H9 (cell line): ENCODE results near the gene CFAP100. TPM values are rescaled to one million over a fixed set of nuclear protein-coding genes. Genes with fewer than 3 reads are reported as not detected.

Experiments used
- DNase-seq: peaks from one replicate; pipeline ENCODE4 v3.0.0-alpha.2; 2017
- H2AFZ ChIP-seq: one replicate; pipeline ENCODE4 v1.6.1; 2013; ENCODE audit warnings: mild to moderate bottlenecking, low read length, control low read depth, moderate library complexity
- H2AK5ac ChIP-seq: 2 replicates; pipeline ENCODE4 v1.6.1; 2013; ENCODE audit warnings: low read length, control low read depth, mixed read lengths; ENCODE audit not compliant: insufficient read length
- H2BK120ac ChIP-seq: one replicate; pipeline ENCODE4 v1.6.1; 2013; ENCODE audit warnings: low read depth, mild to moderate bottlenecking, low read length, control low read depth, inconsistent platforms; ENCODE audit not compliant: poor library complexity, severe bottlenecking
- H2BK12ac ChIP-seq: 2 replicates; pipeline ENCODE4 v1.6.1; 2013; ENCODE audit warnings: low read length, control low read depth, mixed read lengths, low read depth; ENCODE audit not compliant: insufficient read length
- H2BK15ac ChIP-seq: 2 replicates; pipeline ENCODE4 v1.6.1; 2013; ENCODE audit warnings: low read depth, low read length, control low read depth
- H2BK20ac ChIP-seq: one replicate; pipeline ENCODE4 v1.6.1; 2013; ENCODE audit warnings: low read depth, mild to moderate bottlenecking, low read length, control low read depth, inconsistent platforms; ENCODE audit not compliant: poor library complexity, severe bottlenecking
- H2BK5ac ChIP-seq: 2 replicates; pipeline ENCODE4 v1.6.1; 2013; ENCODE audit warnings: low read length, control low read depth, mixed read lengths; ENCODE audit not compliant: insufficient read length
- H3K14ac ChIP-seq: 2 replicates; pipeline ENCODE4 v1.6.1; 2013; ENCODE audit warnings: low read length, control low read depth; ENCODE audit not compliant: insufficient read depth
- H3K18ac ChIP-seq: 2 replicates; pipeline ENCODE4 v1.6.1; 2013; ENCODE audit warnings: low read depth, mild to moderate bottlenecking, mixed read lengths, low read length, control low read depth; ENCODE audit not compliant: insufficient read length
- H3K23ac ChIP-seq: 2 replicates; pipeline ENCODE4 v1.6.1; 2013; ENCODE audit warnings: low read length, control low read depth, mixed read lengths, low read depth; ENCODE audit not compliant: insufficient read length
- H3K23me2 ChIP-seq: 2 replicates; pipeline ENCODE4 v1.6.1; 2013; ENCODE audit warnings: low read depth, mild to moderate bottlenecking, mixed read lengths, low read length, control low read depth; ENCODE audit not compliant: insufficient read length, poor library complexity, severe bottlenecking
- H3K27ac ChIP-seq: 2 replicates; pipeline ENCODE4 v1.5.1; 2013; ENCODE audit warnings: low read length, control low read depth, mixed read lengths, low read depth; ENCODE audit not compliant: insufficient read length
- H3K27me3 ChIP-seq: 2 replicates; pipeline ENCODE4 v1.6.1; 2013; ENCODE audit warnings: low read length, control low read depth, inconsistent platforms; ENCODE audit not compliant: insufficient read depth
- H3K4ac ChIP-seq: 2 replicates; pipeline ENCODE4 v1.6.1; 2013; ENCODE audit warnings: low read depth, mild to moderate bottlenecking, control low read depth, inconsistent platforms, low read length, moderate library complexity
- H3K4me1 ChIP-seq: 2 replicates; pipeline ENCODE4 v1.6.1; 2013; ENCODE audit warnings: low read length, control low read depth, inconsistent platforms; ENCODE audit not compliant: insufficient read depth
- H3K4me2 ChIP-seq: 2 replicates; pipeline ENCODE4 v1.6.1; 2013; ENCODE audit warnings: low read length, control low read depth, mixed read lengths; ENCODE audit not compliant: insufficient read length, insufficient read depth
- H3K56ac ChIP-seq: 2 replicates; pipeline ENCODE4 v1.6.1; 2013; ENCODE audit warnings: low read depth, mild to moderate bottlenecking, mixed read lengths, low read length, control low read depth; ENCODE audit not compliant: insufficient read length
- H3K79me1 ChIP-seq: 2 replicates; pipeline ENCODE4 v1.6.1; 2013; ENCODE audit warnings: low read depth, mild to moderate bottlenecking, moderate library complexity, low read length, control low read depth, inconsistent platforms; ENCODE audit not compliant: insufficient read depth, poor library complexity, severe bottlenecking
- H3K79me2 ChIP-seq: 2 replicates; pipeline ENCODE4 v1.6.1; 2013; ENCODE audit warnings: low read length, control low read depth, inconsistent platforms; ENCODE audit not compliant: insufficient read depth
- H3K9ac ChIP-seq: 2 replicates; pipeline ENCODE4 v1.6.1; 2013; ENCODE audit warnings: low read length, control low read depth, mixed read lengths; ENCODE audit not compliant: insufficient read length; ENCODE audit errors: extremely low read depth
- H3K9me3 ChIP-seq: one replicate; pipeline ENCODE4 v1.6.1; 2013; ENCODE audit warnings: low read depth, low read length, inconsistent platforms; ENCODE audit not compliant: control insufficient read depth
- H3T11ph ChIP-seq: one replicate; pipeline ENCODE4 v1.6.1; 2013; ENCODE audit warnings: mild to moderate bottlenecking, low read length, control low read depth, inconsistent platforms
- H4K20me1 ChIP-seq: one replicate; pipeline ENCODE4 v1.6.1; 2013; ENCODE audit not compliant: control insufficient read depth, insufficient read length, insufficient read depth
- H4K5ac ChIP-seq: 2 replicates; pipeline ENCODE4 v1.6.1; 2013; ENCODE audit warnings: low read depth, mild to moderate bottlenecking, mixed read lengths, low read length, control low read depth; ENCODE audit not compliant: insufficient read length
- H4K8ac ChIP-seq: replicated peaks from 2 replicates; pipeline ENCODE4 v1.6.1; 2013; ENCODE audit warnings: low read length, control low read depth, mixed read lengths, low read depth; ENCODE audit not compliant: insufficient read length
- H4K91ac ChIP-seq: 2 replicates; pipeline ENCODE4 v1.6.1; 2013; ENCODE audit warnings: low read depth, mild to moderate bottlenecking, moderate library complexity, mixed read lengths, low read length, control low read depth; ENCODE audit not compliant: insufficient read length
- H3K27ac Mint-ChIP-seq, 3 experiments: 2 replicates in 2 of 3; 3 replicates in 1 of 3; pipeline ENCODE4 v1.8.0; 2020 to 2021; ENCODE audit warnings: mixed read lengths in 3 of 3, mild to moderate bottlenecking in 1 of 3, moderate library complexity in 1 of 3
- H3K27me3 Mint-ChIP-seq: 2 replicates; pipeline ENCODE4 v1.8.0; 2021; ENCODE audit warnings: low read depth, mild to moderate bottlenecking, moderate library complexity, mixed read lengths
- H3K36me3 Mint-ChIP-seq, 3 experiments: 2 replicates in 2 of 3; 3 replicates in 1 of 3; pipeline ENCODE4 v1.8.0; 2020 to 2021; ENCODE audit warnings: low read depth in 3 of 3, mixed read lengths in 3 of 3; ENCODE audit not compliant: insufficient read depth in 1 of 3
- H3K4me1 Mint-ChIP-seq, 2 experiments: 2 replicates each; pipeline ENCODE4 v1.8.0; 2020; ENCODE audit warnings: mixed read lengths in 2 of 2
- H3K4me3 Mint-ChIP-seq, 2 experiments: 2 replicates in 1 of 2; 3 replicates in 1 of 2; pipeline ENCODE4 v1.8.0; 2020 to 2021; ENCODE audit warnings: mild to moderate bottlenecking in 2 of 2, mixed read lengths in 2 of 2, moderate library complexity in 1 of 2
- H3K9me3 Mint-ChIP-seq, 2 experiments: 2 replicates in 1 of 2; 3 replicates in 1 of 2; pipeline ENCODE4 v1.8.0; 2020; ENCODE audit warnings: mild to moderate bottlenecking in 2 of 2, mixed read lengths in 2 of 2, moderate library complexity in 1 of 2
- WGBS: extraction: QIAGEN DNeasy Blood & Tissue Kit; methylation state at CpG from one replicate; pipeline ENCODE4 v1.1.7; 2013; ENCODE audit warnings: missing lambda C conversion rate, low lambda C conversion rate, mixed read lengths; ENCODE audit not compliant: insufficient read length; ENCODE audit errors: extremely low coverage; 5-methylcytosine and 5-hydroxymethylcytosine counted together
- total RNA-seq: library from RNA; stranded (reverse); gene quantifications from 2 replicates; pipeline ENCODE4 v1.2.1, GENCODE V29; 2021
- TF ChIP-seq, protein P1 (sequence below): fragments of 200-600 bp; sonication (generic); conservative IDR thresholded peaks from 3 replicates; pipeline ENCODE4 v1.8.0; 2021; ENCODE audit warnings: antibody characterized with exemption, mild to moderate bottlenecking

CFAP100 gene
- total RNA-seq, 1 experiment from 2014 or later = 0.44 TPM

DNA sequence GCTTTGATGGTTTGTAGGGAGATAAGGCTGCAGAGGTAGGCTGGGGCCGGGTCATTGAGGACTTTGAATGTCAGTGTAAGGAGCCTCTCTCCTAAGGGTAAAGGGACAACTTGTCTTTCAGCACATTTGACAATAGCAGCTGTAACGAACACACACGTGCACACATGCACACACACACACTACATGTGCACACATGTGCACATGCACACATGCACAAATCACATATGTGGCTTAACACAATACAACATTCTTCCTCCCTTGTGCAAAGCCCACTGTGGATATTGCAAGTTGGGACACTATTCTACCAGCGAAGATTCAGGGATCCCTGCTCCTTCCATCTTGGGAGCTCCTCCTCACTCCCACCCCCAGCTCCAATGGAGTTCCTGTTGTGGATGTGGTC lies 1.1 kb upstream of the CFAP100 start:
- Histone ChIP-seq H3K56ac (no peak overlapping the region), H2BK20ac (no peak overlapping the region), H3K23ac (no peak overlapping the region), H3K27me3 (peaks cover 16% of the 10 kb centered on the region; the same call in 1 of the 2 replicates), H3K14ac (no peak overlapping the region), H4K91ac (no peak overlapping the region), H3K4me2 (no peak overlapping the region), H3K9ac (no peak overlapping the region), H2AFZ (no peak overlapping the region), H3T11ph (no peak overlapping the region), H2BK12ac (no peak overlapping the region), H2BK5ac (no peak overlapping the region), H4K5ac (no peak overlapping the region), H3K79me1 (no peaks in the 10 kb centered on the region), H2AK5ac (no peak overlapping the region), H3K4ac (no peak overlapping the region), H2BK120ac (no peak overlapping the region), H2BK15ac (no peak overlapping the region), H3K18ac (no peak overlapping the region), H3K23me2 (no peaks in the 10 kb centered on the region), H4K20me1 (no peaks in the 10 kb centered on the region), H4K8ac (no peak overlapping the region), H3K4me1 (no peaks in the 10 kb centered on the region), H3K9me3 (no peaks in the 10 kb centered on the region), H3K79me2 (no peaks in the 10 kb centered on the region), H3K27ac (no peak overlapping the region)
- Mint-ChIP-seq H3K9me3 (peaks cover 0 to 3% of the 10 kb centered on the region in 2 experiments; a peak in 2 of 5 replicates), H3K4me1 (peaks cover 16 to 18% of the 10 kb centered on the region in 2 experiments), H3K4me3 (no peak overlapping the region), H3K27ac (no peak overlapping the region), H3K27me3 (peaks cover 75% of the 10 kb centered on the region), H3K36me3 (no peaks in the 10 kb centered on the region; a peak in 1 of 7 replicates)
- DNase-seq = no peak
- no CpG with 5 or more reads among the region's 4 CpGs for WGBS
- TF ChIP-seq, protein P1, sequence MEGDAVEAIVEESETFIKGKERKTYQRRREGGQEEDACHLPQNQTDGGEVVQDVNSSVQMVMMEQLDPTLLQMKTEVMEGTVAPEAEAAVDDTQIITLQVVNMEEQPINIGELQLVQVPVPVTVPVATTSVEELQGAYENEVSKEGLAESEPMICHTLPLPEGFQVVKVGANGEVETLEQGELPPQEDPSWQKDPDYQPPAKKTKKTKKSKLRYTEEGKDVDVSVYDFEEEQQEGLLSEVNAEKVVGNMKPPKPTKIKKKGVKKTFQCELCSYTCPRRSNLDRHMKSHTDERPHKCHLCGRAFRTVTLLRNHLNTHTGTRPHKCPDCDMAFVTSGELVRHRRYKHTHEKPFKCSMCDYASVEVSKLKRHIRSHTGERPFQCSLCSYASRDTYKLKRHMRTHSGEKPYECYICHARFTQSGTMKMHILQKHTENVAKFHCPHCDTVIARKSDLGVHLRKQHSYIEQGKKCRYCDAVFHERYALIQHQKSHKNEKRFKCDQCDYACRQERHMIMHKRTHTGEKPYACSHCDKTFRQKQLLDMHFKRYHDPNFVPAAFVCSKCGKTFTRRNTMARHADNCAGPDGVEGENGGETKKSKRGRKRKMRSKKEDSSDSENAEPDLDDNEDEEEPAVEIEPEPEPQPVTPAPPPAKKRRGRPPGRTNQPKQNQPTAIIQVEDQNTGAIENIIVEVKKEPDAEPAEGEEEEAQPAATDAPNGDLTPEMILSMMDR = no peak
